Fibroblast of lung (primary cell): Measurements from ENCODE around the gene CLCNKA. TPM values are rescaled to one million over a fixed set of nuclear protein-coding genes. Genes with fewer than 3 reads are reported as not detected.

Experiments used
- DNase-seq, 2 donors: peaks; one replicate each; pipeline versions ENCODE4 v3.0.0 to v3.0.0-alpha.2; 2010; ENCODE audit warnings: low read depth in 2 of 2
- H2AFZ ChIP-seq: 2 replicates; pipeline ENCODE4 v1.5.1; 2012; ENCODE audit warnings: low read length, control low read depth, inconsistent platforms
- H3K27ac ChIP-seq: 2 replicates; pipeline ENCODE4 v1.5.1; 2011; ENCODE audit warnings: low read length, control low read depth; ENCODE audit not compliant: insufficient read depth
- H3K27me3 ChIP-seq: 2 replicates; pipeline ENCODE4 v1.5.1; 2011; ENCODE audit warnings: mild to moderate bottlenecking, low read length; ENCODE audit not compliant: control insufficient read depth, insufficient read depth
- H3K36me3 ChIP-seq: 2 replicates; pipeline ENCODE4 v1.5.1; 2011; ENCODE audit warnings: low read length; ENCODE audit not compliant: control insufficient read depth, insufficient read depth
- H3K4me1 ChIP-seq: 2 replicates; pipeline ENCODE4 v1.5.1; 2011; ENCODE audit warnings: low read length; ENCODE audit not compliant: control insufficient read depth, insufficient read depth; ENCODE audit errors: extremely low read depth
- H3K4me2 ChIP-seq: 2 replicates; pipeline ENCODE4 v1.5.1; 2011; ENCODE audit warnings: low read length, control low read depth; ENCODE audit not compliant: insufficient read depth; ENCODE audit errors: extremely low read depth
- H3K4me3 ChIP-seq, 4 experiments: fragments of 200-600 bp in 1 of 4; sonication (generic) in 1 of 4; replicated peaks in 1 of 4; 2 replicates each; pipeline ENCODE4 v1.5.1; 2011 to 2016; ENCODE audit warnings: low read length in 4 of 4, low read depth in 3 of 4, mild to moderate bottlenecking in 3 of 4, control low read depth in 2 of 4, inconsistent platforms in 1 of 4, mixed read lengths in 1 of 4; ENCODE audit not compliant: insufficient read depth in 1 of 4; ENCODE audit errors: control extremely low read depth in 1 of 4
- H3K79me2 ChIP-seq: 2 replicates; pipeline ENCODE4 v1.5.1; 2012; ENCODE audit warnings: mild to moderate bottlenecking, low read length, inconsistent platforms; ENCODE audit not compliant: control insufficient read depth, insufficient read depth
- H3K9ac ChIP-seq: 2 replicates; pipeline ENCODE4 v1.5.1; 2011; ENCODE audit warnings: mild to moderate bottlenecking, low read length, control low read depth; ENCODE audit not compliant: insufficient read depth
- H3K9me3 ChIP-seq: 2 replicates; pipeline ENCODE4 v1.5.1; 2012; ENCODE audit warnings: low read depth, low read length; ENCODE audit not compliant: control insufficient read depth, insufficient read depth
- H4K20me1 ChIP-seq: 2 replicates; pipeline ENCODE4 v1.5.1; 2011; ENCODE audit warnings: low read length; ENCODE audit not compliant: control insufficient read depth, insufficient read depth; ENCODE audit errors: extremely low read depth
- CTCF ChIP-seq, 2 donors: IDR thresholded peaks in 1 of 2; conservative IDR thresholded peaks in 1 of 2; 1 replicate in 1 of 2; 2 replicates in 1 of 2; pipeline ENCODE4 v1.5.1; 2011 to 2012; ENCODE audit warnings: low read length in 2 of 2, control low read depth in 1 of 2, inconsistent platforms in 1 of 2, low read depth in 1 of 2, mild to moderate bottlenecking in 1 of 2
- EZH2 ChIP-seq: IDR thresholded peaks from 2 replicates; pipeline ENCODE4 v1.5.1; 2012; ENCODE audit warnings: low read length, control low read depth, mild to moderate bottlenecking; ENCODE audit errors: missing control alignments
- polyA plus RNA-seq, 2 donors: library from polyadenylated mRNA; depleted of rRNA in 1 of 2; stranded (reverse) in 1 of 2; unstranded in 1 of 2; fragments of >200 nt; gene quantifications; 2 replicates each; pipeline ENCODE4 v1.2.1, GENCODE V29; 2011 to 2012; ENCODE audit warnings: missing spikeins in 1 of 2
- total RNA-seq: library from RNA; depleted of rRNA; stranded (reverse); fragments of >200 nt; gene quantifications from 2 replicates; pipeline ENCODE4 v1.2.1, GENCODE V29; 2014

CLCNKA gene
- total and polyA plus RNA-seq, 2 donors (not counting 1 experiment from before 2014, with no cell fraction given), result under 0.01 TPM; not detected in 1

- Histone ChIP-seq H3K4me2 (no peak overlapping the region), H3K36me3 (no peaks in the 10 kb centered on the region), H3K4me3 (no peak overlapping the region), H4K20me1 (no peaks in the 10 kb centered on the region), H3K9me3 (no peaks in the 10 kb centered on the region), H3K9ac (no peak overlapping the region), H3K27me3 (no peaks in the 10 kb centered on the region), H3K4me1 (no peaks in the 10 kb centered on the region), H3K27ac (no peak overlapping the region), H2AFZ (no peak overlapping the region), H3K79me2 (no peaks in the 10 kb centered on the region)
- no peak for DNase-seq
- TF ChIP-seq CTCF (conservative IDR thresholded peaks at IDR 0.05 in 1 of 2, IDR thresholded peaks at IDR 0.05 in 1 of 2; ENCODE audit: low read depth in 1 of 2, low read length in 2 of 2), result no peak
- TF ChIP-seq EZH2, result no peak
These were observed 16.2 kb upstream of the CLCNKA start for GRCh38 chr1:16005597-16005996.

- Histone ChIP-seq H3K79me2 (no peaks in the 10 kb centered on the region), H4K20me1 (no peaks in the 10 kb centered on the region), H3K4me1 (no peaks in the 10 kb centered on the region), H3K9me3 (no peaks in the 10 kb centered on the region), H3K27me3 (no peaks in the 10 kb centered on the region), H3K36me3 (no peaks in the 10 kb centered on the region), H3K27ac (no peak overlapping the region), H3K4me3 (no peak overlapping the region), H3K9ac (no peak overlapping the region), H2AFZ (no peak overlapping the region), H3K4me2 (no peak overlapping the region)
- no peak for DNase-seq
- TF ChIP-seq CTCF (conservative IDR thresholded peaks at IDR 0.05 in 1 of 2, IDR thresholded peaks at IDR 0.05 in 1 of 2; ENCODE audit: low read depth in 1 of 2, low read length in 2 of 2) (no peak), EZH2 (no peak)
These were observed 15.8 kb upstream of the CLCNKA start for GRCh38 chr1:16006010-16006409.

GRCh38 chr1:16006552-16007485 is 15.0 kb upstream of the CLCNKA start:
- Histone ChIP-seq H3K36me3 (no peaks in the 10 kb centered on the region), H3K9me3 (no peaks in the 10 kb centered on the region), H3K4me2 (no peak overlapping the region), H3K27ac (no peak overlapping the region), H3K79me2 (no peaks in the 10 kb centered on the region), H3K4me3 (no peak overlapping the region), H3K27me3 (no peaks in the 10 kb centered on the region), H3K9ac (no peak overlapping the region), H4K20me1 (no peaks in the 10 kb centered on the region), H2AFZ (no peak overlapping the region), H3K4me1 (no peaks in the 10 kb centered on the region)
- TF ChIP-seq CTCF (conservative IDR thresholded peaks at IDR 0.05 in 1 of 2, IDR thresholded peaks at IDR 0.05 in 1 of 2; ENCODE audit: low read depth in 1 of 2, low read length in 2 of 2) (peak in 1 of 2 donors; percentile 13), EZH2 (no peak)
- DNase-seq, result peak; percentile 10 to 17
